ENCODE measurements around the gene MRPL49. TPM values are rescaled to one million over a fixed set of nuclear protein-coding genes. Genes with fewer than 3 reads are reported as not detected.

The MRPL49 gene
- total and polyA plus RNA-seq, 2 of the 8 experiments (the other 6 are each of a cell fraction or from before 2014, with no cell fraction given), result 54.0 to 84.8 TPM

DNA sequence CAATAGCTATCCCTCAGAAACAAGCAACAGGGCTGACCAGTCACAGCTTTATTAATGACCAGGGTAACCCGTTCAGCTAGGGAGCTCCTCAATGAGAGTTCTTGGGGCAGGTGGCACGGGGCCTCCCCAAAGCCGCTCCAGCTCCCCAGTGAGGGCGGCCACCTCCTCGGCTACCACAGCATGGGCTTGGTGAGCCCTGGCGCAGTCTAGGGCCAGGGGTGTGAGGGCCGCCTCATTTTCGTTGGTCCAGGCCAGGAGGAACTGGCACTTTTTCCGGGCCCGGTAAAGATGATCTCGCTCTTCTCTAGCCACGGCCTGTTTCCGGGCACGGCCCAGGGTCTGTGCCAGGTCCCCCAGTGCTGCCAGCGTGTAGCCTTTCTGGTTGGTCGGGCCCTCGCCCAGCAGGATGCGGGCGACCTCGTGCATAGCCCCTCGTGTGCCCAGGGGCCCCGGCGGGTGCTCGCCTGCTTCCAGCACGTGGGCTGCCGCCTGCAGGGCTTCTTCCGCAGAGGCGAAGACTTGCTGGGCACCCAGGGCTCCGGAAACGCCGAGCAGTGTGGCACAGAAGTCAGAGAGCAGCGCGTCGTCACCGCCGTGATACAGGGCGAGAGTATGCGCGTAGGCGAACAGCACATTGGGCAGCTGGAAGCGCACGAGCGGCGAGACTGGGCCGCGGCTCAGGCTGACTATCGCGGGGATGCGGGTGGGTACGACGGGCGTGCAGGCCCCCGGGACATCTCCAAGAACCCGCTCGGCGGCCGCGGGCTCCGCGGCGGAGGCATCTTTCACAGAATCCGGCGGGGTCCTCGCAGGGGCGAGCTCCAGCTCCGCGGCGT, 5.5 kb upstream of the MRPL49 start:
- TF ChIP-seq, protein P1, sequence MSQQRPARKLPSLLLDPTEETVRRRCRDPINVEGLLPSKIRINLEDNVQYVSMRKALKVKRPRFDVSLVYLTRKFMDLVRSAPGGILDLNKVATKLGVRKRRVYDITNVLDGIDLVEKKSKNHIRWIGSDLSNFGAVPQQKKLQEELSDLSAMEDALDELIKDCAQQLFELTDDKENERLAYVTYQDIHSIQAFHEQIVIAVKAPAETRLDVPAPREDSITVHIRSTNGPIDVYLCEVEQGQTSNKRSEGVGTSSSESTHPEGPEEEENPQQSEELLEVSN (IDR thresholded peaks at IDR 0.05), result peak; percentile 96
- TF ChIP-seq, protein P2, sequence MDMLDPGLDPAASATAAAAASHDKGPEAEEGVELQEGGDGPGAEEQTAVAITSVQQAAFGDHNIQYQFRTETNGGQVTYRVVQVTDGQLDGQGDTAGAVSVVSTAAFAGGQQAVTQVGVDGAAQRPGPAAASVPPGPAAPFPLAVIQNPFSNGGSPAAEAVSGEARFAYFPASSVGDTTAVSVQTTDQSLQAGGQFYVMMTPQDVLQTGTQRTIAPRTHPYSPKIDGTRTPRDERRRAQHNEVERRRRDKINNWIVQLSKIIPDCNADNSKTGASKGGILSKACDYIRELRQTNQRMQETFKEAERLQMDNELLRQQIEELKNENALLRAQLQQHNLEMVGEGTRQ (IDR thresholded peaks at IDR 0.05; ENCODE audit: low read length), result 0 out of 2 replicates have a peak, but pooled peaks have one; percentile 3
- TF ChIP-seq RNF2 (IDR thresholded peaks at IDR 0.05; ENCODE audit: borderline replicate concordance, low read depth, low read length, missing control alignments, poor library complexity, severe bottlenecking) (peak; percentile 56), ASH2L (IDR thresholded peaks at IDR 0.05; ENCODE audit: low read length) (peak; percentile 40), KDM5A (IDR thresholded peaks at IDR 0.05; ENCODE audit: low read length) (no peak), CREB1 (IDR thresholded peaks at IDR 0.05) (no peak; the same call in 1 of the 2 replicates), POLR2AphosphoS5 (IDR thresholded peaks at IDR 0.05; ENCODE audit: low read depth, low read length) (peak; percentile 74)
- TF ChIP-seq, protein P3, sequence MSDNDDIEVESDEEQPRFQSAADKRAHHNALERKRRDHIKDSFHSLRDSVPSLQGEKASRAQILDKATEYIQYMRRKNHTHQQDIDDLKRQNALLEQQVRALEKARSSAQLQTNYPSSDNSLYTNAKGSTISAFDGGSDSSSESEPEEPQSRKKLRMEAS (IDR thresholded peaks at IDR 0.05), result peak; percentile 98
- CTCF ChIA-PET (ENCODE audit: partially characterized antibody), result interaction anchor here (0.7 to 2.2 kb wide), 9 partner anchors 8 to 270 kb away, joined by 3 to 12 read pairs (median 3); no protein-coding TSS in a partner anchor
- H2AK5ac ChIP-seq (ENCODE audit: low read depth, low read length), result no peak overlapping the region; the same call in 1 of the 2 replicates
- peak overlapping the region; percentile 84 for H2BK5ac ChIP-seq (ENCODE audit: low read depth, low read length)
- peak overlapping the region; percentile 78 for H3K27ac ChIP-seq (ENCODE audit: low read depth, low read length)
- H3K27me3 ChIP-seq (replicated peaks in 1 of 4; ENCODE audit: control insufficient read depth in 3 of 4, extremely low read depth in 1 of 4, insufficient read depth in 3 of 4, low read length in 3 of 4), result no peaks in the 10 kb centered on the region
- H3K4ac ChIP-seq (replicated peaks; ENCODE audit: insufficient read length, low read depth, low read length), result peak overlapping the region; percentile 13
- peaks cover 10% of the 10 kb centered on the region for H3K79me1 ChIP-seq (ENCODE audit: low read depth, low read length)
- no peak for FAIRE-seq
- no peak overlapping the region; the same call in 1 of the 2 replicates for H3K18ac ChIP-seq (ENCODE audit: extremely low read depth, low read length)
- peak overlapping the region; percentile 34 for H4K91ac ChIP-seq (replicated peaks; ENCODE audit: insufficient read length, low read length)
- peaks cover 4 to 6% of the 10 kb centered on the region in 2 experiments for H4K20me1 ChIP-seq (replicated peaks in 1 of 2; ENCODE audit: control insufficient read depth in 1 of 2, insufficient read depth in 2 of 2, low read length in 2 of 2)
- no peak overlapping the region for H2BK12ac ChIP-seq (ENCODE audit: low read depth, low read length)
- H3K4me1 ChIP-seq (replicated peaks in 1 of 4; ENCODE audit: control insufficient read depth in 3 of 4, insufficient read depth in 4 of 4, low read length in 3 of 4), result peaks cover 2 to 22% (median 13%) of the 10 kb centered on the region in 4 experiments
- peaks cover 20% of the 10 kb centered on the region; the same call in 1 of the 2 replicates for H3K23me2 ChIP-seq (ENCODE audit: low read depth, low read length)
- peaks cover 11 to 35% (median 18%) of the 10 kb centered on the region in 4 experiments for H3K36me3 ChIP-seq (ENCODE audit: control insufficient read depth in 2 of 4, insufficient read depth in 4 of 4, low read length in 3 of 4)
- H3K79me2 ChIP-seq (ENCODE audit: control insufficient read depth in 1 of 2, insufficient read depth in 2 of 2, low read length in 2 of 2), result peaks cover 6 to 23% of the 10 kb centered on the region in 2 experiments
- peak in 1 of 2 experiments; percentile 66 for DNase-seq (ENCODE audit: low read depth in 1 of 2, low spot score in 2 of 2)
- H3K4me2 ChIP-seq (ENCODE audit: insufficient read depth in 1 of 2, low read depth in 2 of 2, low read length in 2 of 2), result peak overlapping the region; percentile 80 to 94
- POLR2A ChIA-PET (ENCODE audit: partially characterized antibody), result interaction anchor here (0.5 to 17.4 kb wide), 28 partner anchors 9 to 740 kb away, joined by 3 to 305 read pairs (median 5); partner anchors contain the start of genes ARL2, CAPN1, CDCA5 and MEN1
- peak overlapping the region; percentile 61 to 83 (median 72) for H3K4me3 ChIP-seq (ENCODE audit: extremely low read depth in 1 of 4, insufficient read depth in 2 of 4, low read depth in 3 of 4, low read length in 4 of 4)
- no peak overlapping the region for H2BK15ac ChIP-seq (ENCODE audit: low read length)
- 29% methylated on average over 64 of the region's 68 CpGs; no CpG with 5 or more reads in 1 of the 2 experiments for WGBS, 2 experiments (ENCODE audit: extremely low coverage in 1 of 2, insufficient coverage in 1 of 2, insufficient read length in 1 of 2, insufficient replicate concordance in 2 of 2, low coverage in 1 of 2, low lambda C conversion rate in 2 of 2, missing lambda C conversion rate in 1 of 2)
- peak overlapping the region; percentile 11 for H4K5ac ChIP-seq (ENCODE audit: insufficient read length, low read depth, low read length)
- no peaks in the 10 kb centered on the region for H3K9me3 ChIP-seq (ENCODE audit: insufficient read depth in 2 of 2, low read depth in 1 of 2, low read length in 1 of 2)
- no peak overlapping the region for H2AFZ ChIP-seq (ENCODE audit: low read length)
- H3K56ac ChIP-seq (replicated peaks; ENCODE audit: insufficient read length, low read depth, low read length), result peak overlapping the region; percentile 42
- H4K8ac ChIP-seq (ENCODE audit: extremely low read depth, insufficient read depth, low read length), result peak overlapping the region; percentile 96
- H2BK120ac ChIP-seq (replicated peaks; ENCODE audit: low read depth, low read length), result no peak overlapping the region
- H3K23ac ChIP-seq (ENCODE audit: insufficient read length), result no peak overlapping the region
- H3K9ac ChIP-seq (replicated peaks in 1 of 4; ENCODE audit: extremely low read depth in 1 of 4, low read depth in 3 of 4, low read length in 3 of 4), result peak overlapping the region; percentile 79 to 82 (median 80)
- H3K14ac ChIP-seq (ENCODE audit: insufficient read length), result no peak overlapping the region
- H2BK20ac ChIP-seq (ENCODE audit: low read length), result no peak overlapping the region

Measured in H1 (cell line).